Smooth muscle cell (in vitro differentiated cells): ENCODE results near the gene TLCD2. TPM values are rescaled to one million over a fixed set of nuclear protein-coding genes. Genes with fewer than 3 reads are reported as not detected.
"Not testable (repeated sequence)": the region's sequence is repeated elsewhere in the genome, so short reads cannot be mapped to it uniquely, and the experiment has no call there.

Source experiments
- DNase-seq: peaks from one replicate; lab custom pipeline; 2025; ENCODE audit not compliant: unreplicated experiment; lab: John Stamatoyannopoulos, UW
- H2AFZ ChIP-seq: fragments of 200-600 bp; sonication (generic); 2 replicates; pipeline ENCODE4 v1.6.0; 2016; ENCODE audit warnings: antibody characterized with exemption, low read depth, mild to moderate bottlenecking
- H3F3A ChIP-seq: fragments of 200-600 bp; sonication (generic); 2 replicates; pipeline ENCODE4 v1.6.0; 2017; ENCODE audit warnings: antibody characterized with exemption, low read depth
- H3K27ac ChIP-seq: fragments of 200-600 bp; sonication (generic); 2 replicates; pipeline ENCODE4 v1.5.1; 2016; ENCODE audit warnings: low read depth, mild to moderate bottlenecking
- H3K27me3 ChIP-seq: fragments of 200-600 bp; sonication (generic); 2 replicates; pipeline ENCODE4 v1.6.1; 2016; ENCODE audit warnings: low read depth, mild to moderate bottlenecking
- H3K36me3 ChIP-seq: fragments of 200-600 bp; sonication (generic); 2 replicates; pipeline ENCODE4 v1.5.1; 2016; ENCODE audit warnings: low read depth
- H3K4me1 ChIP-seq: fragments of 200-600 bp; sonication (generic); 2 replicates; pipeline ENCODE4 v1.5.1; 2016; ENCODE audit warnings: low read depth
- H3K4me2 ChIP-seq: fragments of 200-600 bp; sonication (generic); 2 replicates; pipeline ENCODE4 v1.6.0; 2016; ENCODE audit warnings: mild to moderate bottlenecking
- H3K4me3 ChIP-seq: fragments of 200-600 bp; sonication (generic); 2 replicates; pipeline ENCODE4 v1.5.1; 2016; ENCODE audit warnings: mild to moderate bottlenecking
- H3K79me2 ChIP-seq: fragments of 200-600 bp; sonication (generic); 2 replicates; pipeline ENCODE4 v1.6.0; 2016; ENCODE audit warnings: low read depth, mild to moderate bottlenecking
- H3K9ac ChIP-seq: fragments of 200-600 bp; sonication (generic); 2 replicates; pipeline ENCODE4 v1.6.0; 2016; ENCODE audit warnings: low read depth
- H3K9me3 ChIP-seq: fragments of 200-600 bp; sonication (generic); replicated peaks from 2 replicates; pipeline ENCODE4 v1.5.1; 2016; ENCODE audit warnings: low read depth
- H4K20me1 ChIP-seq: fragments of 200-600 bp; sonication (generic); 2 replicates; pipeline ENCODE4 v1.6.0; 2016; ENCODE audit warnings: low read depth
- CTCF ChIP-seq: fragments of 200-600 bp; sonication (generic); IDR thresholded peaks from 2 replicates; pipeline ENCODE4 v1.5.1; 2017; ENCODE audit warnings: borderline replicate concordance, mild to moderate bottlenecking, antibody characterized with exemption; ENCODE audit not compliant: insufficient read depth, poor library complexity, severe bottlenecking
- WGBS: methylation state at CpG from one replicate; pipeline ENCODE4 v1.1.7; 2016; ENCODE audit warnings: low lambda C conversion rate; 5-methylcytosine and 5-hydroxymethylcytosine counted together
- polyA plus RNA-seq: library from polyadenylated mRNA; unstranded; fragments of >200 nt; fragmentation: Nextera tagmentation; extraction: Ambion mirVana; gene quantifications from 2 replicates; pipeline ENCODE4 v1.2.1, GENCODE V29; 2016
- total RNA-seq: library from RNA; depleted of rRNA; stranded (reverse); fragments of >200 nt; gene quantifications from 2 replicates; pipeline ENCODE4 v1.2.3, GENCODE V29; 2014

The TLCD2 gene
- total and polyA plus RNA-seq, 2 experiments from 2014 or later: 1.9 to 2.5 TPM

- Histone ChIP-seq H3K79me2 (no peaks in the 10 kb centered on the region), H3F3A (no peaks in the 10 kb centered on the region), H3K9ac (no peak overlapping the region), H3K27ac (no peak overlapping the region), H2AFZ (no peak overlapping the region), H3K4me3 (no peak overlapping the region), H3K4me1 (no peaks in the 10 kb centered on the region), H3K4me2 (no peak overlapping the region), H3K9me3 (no peaks in the 10 kb centered on the region), H3K27me3 (no peaks in the 10 kb centered on the region), H4K20me1 (no peaks in the 10 kb centered on the region), H3K36me3 (no peaks in the 10 kb centered on the region)
- WGBS: 71% methylated on average over 5 of the region's 5 CpGs
- DNase-seq: no peak
- no peak for TF ChIP-seq CTCF
These were observed 12.5 kb downstream of the TLCD2 start for GRCh38 chr17:1697681-1698080.

- Histone ChIP-seq H3K36me3 (no peaks in the 10 kb centered on the region), H3K4me2 (no peak overlapping the region), H3K79me2 (no peaks in the 10 kb centered on the region), H3K4me1 (no peaks in the 10 kb centered on the region), H3K27me3 (no peaks in the 10 kb centered on the region), H3K4me3 (no peak overlapping the region), H2AFZ (no peak overlapping the region), H4K20me1 (no peaks in the 10 kb centered on the region), H3K27ac (no peak overlapping the region), H3F3A (no peaks in the 10 kb centered on the region), H3K9ac (no peak overlapping the region), H3K9me3 (no peaks in the 10 kb centered on the region)
- TF ChIP-seq CTCF: no peak
- WGBS: 92% methylated on average over 8 of the region's 8 CpGs
- no peak for DNase-seq
These were observed 14.8 kb downstream of the TLCD2 start for GRCh38 chr17:1695365-1695764.

GRCh38 chr17:1693339-1693738, 16.8 kb downstream of the TLCD2 start:
- no peaks in the 10 kb centered on the region for H3K27me3 ChIP-seq
- H3K27ac ChIP-seq: no peak overlapping the region
- no peaks in the 10 kb centered on the region for H3K9me3 ChIP-seq
- H3K36me3 ChIP-seq: no peaks in the 10 kb centered on the region
- WGBS: 75% methylated on average over 7 of the region's 7 CpGs
- no peak overlapping the region for H3K4me3 ChIP-seq
- H4K20me1 ChIP-seq: no peaks in the 10 kb centered on the region
- no peaks in the 10 kb centered on the region for H3K4me1 ChIP-seq
- DNase-seq: no peak
- no peak overlapping the region for H3K9ac ChIP-seq
- H3K4me2 ChIP-seq: no peak overlapping the region
- H3F3A ChIP-seq: no peaks in the 10 kb centered on the region
- no peaks in the 10 kb centered on the region for H3K79me2 ChIP-seq
- H2AFZ ChIP-seq: no peak overlapping the region
- TF ChIP-seq CTCF: no peak

- no peaks in the 10 kb centered on the region for H3K79me2 ChIP-seq
- no peaks in the 10 kb centered on the region for H3F3A ChIP-seq
- no peak overlapping the region for H2AFZ ChIP-seq
- no peak overlapping the region for H3K4me3 ChIP-seq
- no peaks in the 10 kb centered on the region for H3K36me3 ChIP-seq
- no peak for DNase-seq
- H3K9ac ChIP-seq: no peak overlapping the region
- no peaks in the 10 kb centered on the region for H3K27me3 ChIP-seq
- H4K20me1 ChIP-seq: no peaks in the 10 kb centered on the region
- H3K9me3 ChIP-seq: no peaks in the 10 kb centered on the region
- WGBS: 90% methylated on average over 4 of the region's 8 CpGs
- no peaks in the 10 kb centered on the region for H3K4me1 ChIP-seq
- H3K27ac ChIP-seq: no peak overlapping the region
- TF ChIP-seq CTCF: no peak
- H3K4me2 ChIP-seq: no peak overlapping the region
These were observed 19.5 kb downstream of the TLCD2 start for GRCh38 chr17:1690544-1691221.

GRCh38 chr17:1688405-1688804, 21.8 kb downstream of the TLCD2 start:
- H3F3A ChIP-seq, H3K27ac ChIP-seq, H4K20me1 ChIP-seq, H3K9me3 ChIP-seq, H3K36me3 ChIP-seq, H3K4me1 ChIP-seq, H3K27me3 ChIP-seq, DNase-seq, H3K9ac ChIP-seq, H2AFZ ChIP-seq, H3K4me3 ChIP-seq, H3K79me2 ChIP-seq, H3K4me2 ChIP-seq: not testable (repeated sequence)
- 86% methylated on average over 6 of the region's 6 CpGs for WGBS
